Measurements from ENCODE around the gene ERBB3.

DNA sequence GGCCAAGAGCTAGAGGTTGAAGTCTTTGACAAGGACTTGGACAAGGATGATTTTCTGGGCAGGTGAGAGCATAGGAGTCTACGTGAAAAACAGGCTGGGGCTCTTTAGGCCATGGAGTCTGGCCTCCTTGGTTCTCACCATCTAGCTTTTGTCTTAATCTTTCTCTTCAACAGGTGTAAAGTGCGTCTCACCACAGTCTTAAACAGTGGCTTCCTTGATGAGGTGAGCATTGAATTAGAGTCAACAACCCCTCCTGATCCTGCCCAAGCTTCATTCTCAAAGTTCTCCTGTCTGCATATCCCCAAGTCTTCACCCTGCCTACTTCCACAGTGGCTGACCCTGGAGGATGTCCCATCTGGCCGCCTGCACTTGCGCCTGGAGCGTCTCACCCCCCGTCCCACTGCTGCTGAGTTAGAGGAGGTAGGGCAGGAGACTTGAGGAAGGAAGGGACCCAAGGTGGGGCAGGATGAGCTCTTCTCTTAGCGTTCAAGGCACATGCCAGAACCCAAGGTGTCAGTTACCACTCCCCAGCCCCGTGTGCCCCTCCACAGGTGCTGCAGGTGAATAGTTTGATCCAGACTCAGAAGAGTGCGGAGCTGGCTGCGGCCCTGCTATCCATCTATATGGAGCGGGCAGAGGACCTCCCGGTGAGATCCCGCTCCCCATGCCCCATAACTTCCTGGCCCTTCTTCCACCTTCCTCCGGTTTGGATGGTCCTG lies 58.0 kb downstream of the ERBB3 start:
- TF ChIP-seq CTCF (IDR thresholded peaks at IDR 0.05; ENCODE audit: low read length) (no peak), EZH2phosphoT487 (IDR thresholded peaks at IDR 0.05; ENCODE audit: low read length) (no peak), EZH2 (optimal IDR thresholded peaks at IDR 0.05; ENCODE audit: low read depth, low read length) (no peak)

Data from MM.1S (cell line).